NCI-H2196 treated with DMSO at 0.1 percent for 48 hours (cell line): Measurements from ENCODE around the gene ATG10.
"Not testable (repeated sequence)": the region's sequence is repeated elsewhere in the genome, so short reads cannot be mapped to it uniquely, and the experiment has no call there.

ENCODE experiments used
- DNase-seq: peaks from one replicate; lab custom pipeline; 2025; ENCODE audit not compliant: unreplicated experiment; lab: John Stamatoyannopoulos, UW

The ATG10 gene

GRCh38 chr5:81982172-81982685, 10.4 kb downstream of the ATG10 start:
- not testable (repeated sequence) for DNase-seq

GRCh38 chr5:81983148-81983547, 11.3 kb downstream of the ATG10 start:
- DNase-seq: not testable (repeated sequence)

DNA sequence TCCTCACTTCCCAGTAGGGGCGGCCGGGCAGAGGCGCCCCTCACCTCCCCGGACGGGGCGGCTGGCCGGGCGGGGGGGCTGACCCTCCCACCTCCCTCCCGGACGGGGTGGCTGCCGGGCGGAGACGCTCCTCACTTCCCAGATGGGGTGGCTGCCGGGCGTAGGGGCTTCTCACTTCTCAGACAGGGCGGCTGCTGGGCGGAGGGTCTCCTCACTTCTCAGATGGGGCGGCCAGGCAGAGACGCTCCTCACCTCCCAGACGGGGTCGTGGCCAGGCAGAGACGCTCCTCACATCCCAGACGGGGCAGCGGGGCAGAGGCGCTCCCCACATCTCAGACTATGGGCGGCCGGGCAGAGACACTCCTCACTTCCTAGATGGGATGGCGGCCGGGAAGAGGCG, 11.7 kb downstream of the ATG10 start:
- not testable (repeated sequence) for DNase-seq

DNA sequence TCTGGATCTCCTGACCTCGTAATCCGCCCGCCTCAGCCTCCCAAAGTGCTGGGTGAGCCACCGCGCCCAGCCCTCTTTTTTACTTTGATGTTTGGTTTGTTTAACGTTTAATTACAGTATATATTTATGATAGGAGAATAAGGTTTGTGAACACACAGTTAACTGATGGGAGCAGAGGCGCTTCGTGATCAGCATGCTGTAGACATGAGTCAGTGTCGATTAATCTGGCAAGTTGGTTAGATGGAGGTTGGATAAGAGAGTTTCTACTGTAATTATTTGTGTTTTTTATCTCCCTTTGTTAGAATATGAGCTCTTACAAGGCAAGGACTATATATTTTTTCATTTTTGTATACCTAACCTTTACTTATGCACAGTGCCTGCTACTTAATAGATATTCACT, 14.3 kb downstream of the ATG10 start:
- no peak for DNase-seq

DNA sequence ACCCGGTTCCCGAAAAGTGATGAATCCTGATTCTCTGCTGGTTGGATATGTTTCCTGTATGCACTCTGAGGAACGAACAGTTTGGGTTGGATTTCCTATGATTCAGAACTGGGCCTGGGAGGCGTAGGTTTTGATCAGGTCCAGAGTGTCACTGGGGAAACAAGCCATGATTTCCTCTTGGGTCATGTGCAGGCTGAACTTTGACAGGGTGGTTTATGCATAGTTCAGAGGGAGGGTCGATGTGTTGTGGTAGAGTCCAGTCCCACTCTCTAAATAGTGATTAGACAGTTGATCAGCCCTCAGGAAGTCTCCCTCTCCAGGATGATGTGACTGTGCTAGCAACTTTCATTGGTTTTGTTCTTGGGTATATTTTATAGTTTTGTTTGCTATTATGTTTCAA, 17.4 kb downstream of the ATG10 start:
- DNase-seq: no peak

GRCh38 chr5:81994679-81995078, 22.9 kb downstream of the ATG10 start:
- no peak for DNase-seq

- DNase-seq: no peak
Measured at GRCh38 chr5:81995407-81995806, 23.6 kb downstream of the ATG10 start.

GRCh38 chr5:82004511-82004910, 32.7 kb downstream of the ATG10 start:
- DNase-seq: no peak

DNA sequence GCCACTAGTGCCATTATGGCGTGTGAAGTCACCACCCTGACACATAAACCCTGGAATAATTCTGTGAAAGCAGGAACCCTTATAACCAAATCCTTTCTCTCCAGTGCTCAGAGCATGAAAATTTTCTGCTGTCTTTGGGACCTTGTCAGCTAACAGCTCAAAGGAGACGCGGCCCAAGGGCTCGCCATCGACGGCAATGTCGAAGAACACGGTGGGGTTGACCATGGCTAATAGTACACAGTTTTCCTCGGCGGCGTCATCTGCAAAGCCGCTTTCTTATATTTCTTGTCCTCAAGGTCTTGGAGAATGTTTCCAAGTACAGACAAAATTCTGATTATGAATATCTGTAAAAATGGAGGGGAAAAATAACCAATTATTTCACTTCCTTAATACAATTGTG, 38.0 kb downstream of the ATG10 start:
- DNase-seq: not testable (repeated sequence)

- DNase-seq: no peak
Measured at GRCh38 chr5:82010696-82011095, 38.9 kb downstream of the ATG10 start.

- no peak for DNase-seq
Measured at GRCh38 chr5:82011761-82012160, 39.9 kb downstream of the ATG10 start.

DNA sequence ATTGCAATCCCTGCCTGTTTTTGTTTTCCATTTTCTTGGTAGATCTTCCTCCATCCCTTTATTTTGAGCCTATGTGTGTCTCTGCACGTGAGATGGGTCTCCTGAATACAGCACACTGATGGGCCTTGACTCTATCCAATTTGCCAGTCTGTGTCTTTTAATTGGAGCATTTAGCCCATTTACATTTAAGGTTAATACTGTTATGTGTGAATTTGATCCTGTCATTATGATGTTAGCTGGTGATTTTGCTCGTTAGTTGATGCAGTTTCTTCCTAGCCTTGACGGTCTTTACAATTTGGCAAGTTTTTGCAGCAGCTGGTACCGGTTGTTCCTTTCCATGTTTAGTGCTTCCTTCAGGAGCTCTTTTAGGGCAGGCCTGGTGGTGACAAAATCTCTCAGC, 42.8 kb downstream of the ATG10 start:
- DNase-seq: not testable (repeated sequence)

DNA sequence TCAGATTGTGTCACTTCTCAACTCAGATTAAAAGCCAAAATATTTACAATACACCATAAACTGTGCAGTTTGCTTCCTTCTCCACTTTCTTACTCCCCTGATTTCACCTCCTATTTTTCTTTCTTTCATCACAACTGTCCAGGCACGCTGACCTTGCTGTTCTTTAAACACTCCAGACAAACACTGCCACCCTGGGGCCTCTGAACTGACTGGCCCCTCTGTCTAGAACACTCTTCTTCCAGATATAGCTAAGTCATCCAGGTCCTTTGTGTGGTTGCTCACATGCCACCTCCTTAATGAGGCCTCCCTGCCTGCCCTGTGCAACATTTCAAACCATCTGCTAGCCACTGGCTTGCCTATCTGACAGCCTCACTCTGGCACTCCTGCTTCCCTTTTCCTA, 46.6 kb downstream of the ATG10 start:
- no peak for DNase-seq

DNA sequence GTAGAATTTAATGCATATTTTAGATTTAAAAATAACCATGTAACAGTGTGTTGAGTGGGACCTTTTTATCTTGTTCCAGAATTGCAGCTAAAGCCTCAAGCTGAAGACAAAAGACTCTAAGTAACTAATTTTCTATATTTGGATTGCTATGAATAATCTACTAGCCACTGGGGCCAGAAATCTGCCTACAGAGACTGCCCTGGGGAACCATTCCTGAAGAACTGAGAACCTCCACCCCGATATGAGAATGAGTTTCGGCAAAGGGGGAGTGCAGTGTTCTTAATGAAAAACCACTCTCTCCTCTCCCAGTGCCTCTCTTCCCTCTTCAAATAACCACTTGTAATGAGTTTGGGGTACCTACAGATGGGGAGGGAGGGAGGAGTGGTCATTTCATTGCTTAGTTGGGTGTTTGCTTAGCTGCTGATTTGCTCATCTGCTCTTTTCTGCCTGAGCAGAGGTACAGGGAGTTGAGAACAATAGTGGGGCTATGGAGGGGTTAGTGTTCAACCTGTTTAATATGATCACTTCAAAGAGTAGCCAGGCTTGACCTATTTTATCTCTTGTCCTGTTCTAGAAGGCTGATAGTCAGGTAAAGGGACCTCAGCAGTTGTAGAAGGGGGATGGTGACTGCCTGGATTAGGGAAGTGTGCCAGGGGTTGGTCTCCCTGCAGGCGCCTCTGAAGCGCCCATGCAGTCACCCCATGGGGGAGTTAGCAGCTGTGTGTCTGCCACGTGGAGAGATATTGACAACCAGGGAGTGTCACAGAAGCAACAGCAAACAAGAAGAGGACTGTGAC, 47.7 kb downstream of the ATG10 start:
- DNase-seq: no peak

DNA sequence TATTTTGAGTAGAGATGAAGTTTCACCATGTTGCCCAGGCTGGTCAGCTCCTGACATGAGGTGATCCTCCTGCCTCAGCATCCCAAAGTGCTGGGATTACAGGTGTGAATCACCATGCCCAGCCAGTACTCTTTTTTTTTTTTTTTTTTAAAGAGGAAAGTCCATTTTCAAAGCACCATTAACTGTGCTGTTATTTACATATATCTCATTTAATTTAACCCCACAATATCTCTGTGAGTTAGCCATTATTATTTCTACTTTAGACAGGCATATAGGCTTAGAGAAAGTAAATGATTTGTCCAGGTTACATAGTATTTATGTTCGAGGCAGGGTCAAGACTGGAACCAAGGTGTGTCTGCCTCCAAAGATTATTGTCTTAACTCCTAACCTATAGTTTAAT, 50.7 kb downstream of the ATG10 start:
- DNase-seq: no peak

GRCh38 chr5:82023644-82024043, 51.8 kb downstream of the ATG10 start:
- no peak for DNase-seq

DNA sequence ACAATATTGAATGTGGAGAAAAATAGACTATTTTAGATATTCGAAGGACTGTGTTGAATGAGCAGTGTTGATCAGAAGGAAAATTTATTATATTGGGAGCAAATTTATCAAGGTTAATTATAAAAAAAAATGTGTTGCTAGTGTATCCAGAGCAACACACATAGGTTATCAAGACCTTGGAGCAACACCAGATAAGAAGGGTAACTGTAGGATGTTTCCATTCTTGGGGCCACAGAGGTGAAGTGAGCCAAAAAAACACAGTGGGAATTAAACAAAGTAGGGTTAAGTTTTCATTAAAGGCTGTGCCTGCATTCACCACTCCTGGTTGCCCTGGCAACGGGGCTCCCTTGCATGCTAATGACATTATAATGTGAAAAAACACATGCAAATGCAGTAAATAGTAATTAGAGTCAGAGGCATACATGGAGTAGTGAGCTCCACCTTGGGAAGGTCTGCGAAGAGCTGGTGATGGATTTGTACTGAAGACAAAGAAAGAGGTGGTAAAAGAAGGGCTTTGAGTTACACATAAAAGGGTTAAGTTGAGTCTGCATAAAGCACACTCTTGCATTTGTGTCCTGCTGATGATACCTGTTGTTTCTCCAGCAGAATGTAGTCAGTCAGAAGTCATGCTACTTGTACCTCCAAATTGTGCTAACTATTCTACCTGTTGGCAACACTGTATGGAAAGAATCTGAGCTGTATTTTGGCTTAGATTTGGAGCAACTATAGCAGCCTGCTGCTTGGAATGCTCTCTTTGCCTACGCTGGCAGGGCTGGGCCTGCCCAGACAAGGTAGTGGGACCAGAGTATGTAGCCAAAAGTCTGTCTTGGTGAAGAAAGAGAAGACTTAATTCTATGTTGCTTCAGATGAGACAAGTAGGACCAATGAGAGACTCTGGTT, 59.6 kb downstream of the ATG10 start:
- no peak for DNase-seq

- not testable (repeated sequence) for DNase-seq
Measured at GRCh38 chr5:82042894-82043293, 71.1 kb downstream of the ATG10 start.

DNA sequence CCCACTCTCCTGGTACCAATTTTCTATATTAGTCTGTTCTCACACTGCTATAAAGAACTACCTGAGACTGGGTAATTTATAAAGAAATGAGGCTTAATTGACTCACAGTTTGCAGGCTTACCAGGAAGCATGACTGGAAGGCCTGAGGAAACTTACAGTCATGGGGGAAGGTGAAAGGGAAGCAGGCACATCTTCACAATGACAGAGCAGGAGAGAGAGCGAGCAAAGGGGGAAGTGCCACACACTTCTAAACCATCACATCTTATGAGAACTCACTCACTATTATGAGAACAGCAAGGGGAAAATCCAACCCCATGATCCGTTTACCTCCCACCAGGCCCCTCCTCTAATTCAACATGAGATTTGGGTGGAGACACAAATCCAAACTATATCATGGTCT, 72.2 kb downstream of the ATG10 start:
- no peak for DNase-seq

DNA sequence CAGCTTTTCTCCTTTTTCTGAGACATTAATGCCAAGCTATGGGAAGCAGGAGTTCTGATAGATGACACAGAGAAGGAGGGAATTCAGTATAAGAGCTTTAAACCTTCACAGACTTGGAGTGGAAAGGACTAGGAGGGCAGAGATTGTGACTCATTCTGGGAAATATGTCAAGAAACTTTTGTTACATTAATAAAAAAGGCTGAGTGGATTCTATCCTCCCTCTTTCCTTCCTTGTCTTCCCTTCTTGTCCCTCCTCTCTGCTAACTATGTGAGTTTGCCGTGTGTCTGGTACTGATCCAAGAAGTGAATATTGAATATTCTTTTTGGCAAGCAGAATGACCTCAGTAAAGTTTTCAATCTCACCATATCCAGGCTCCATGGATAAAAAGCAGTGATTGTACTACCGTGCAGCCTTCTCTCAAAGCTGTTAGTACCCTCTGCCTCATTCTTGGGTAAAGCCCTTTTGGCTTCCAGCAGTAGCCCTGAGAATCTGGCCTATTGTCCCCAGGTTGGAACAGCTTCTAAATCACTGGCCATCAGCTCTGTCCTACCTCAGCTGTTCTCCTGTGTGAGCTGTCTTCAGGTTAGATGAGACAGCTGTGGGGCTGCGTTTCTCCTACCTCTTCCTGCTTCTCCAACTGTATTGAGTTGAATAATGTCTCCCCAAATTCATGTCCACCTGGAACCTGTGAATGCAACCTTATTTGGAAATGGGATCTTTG, 73.9 kb downstream of the ATG10 start:
- no peak for DNase-seq

- no peak for DNase-seq
Measured at GRCh38 chr5:82046276-82046647, 74.4 kb downstream of the ATG10 start.
